Endothelial cell (in vitro differentiated cells): ENCODE measurements around the gene SORD. TPM values are rescaled to one million over a fixed set of nuclear protein-coding genes. Genes with fewer than 3 reads are reported as not detected.
A peak's percentile ranks its signal among the peaks of the same experiment; 100 is the strongest.

Experiments
- DNase-seq: peaks from one replicate; pipeline ENCODE4 v3.0.0; 2021; ENCODE audit warnings: low spot score
- H3K27ac Mint-ChIP-seq: one replicate; pipeline ENCODE4 v1.8.0; 2021; ENCODE audit warnings: mixed read lengths, inconsistent platforms; ENCODE audit not compliant: unreplicated experiment
- H3K27me3 Mint-ChIP-seq: one replicate; pipeline ENCODE4 v1.8.0; 2021; ENCODE audit warnings: mild to moderate bottlenecking, moderate library complexity, mixed read lengths, inconsistent platforms; ENCODE audit not compliant: unreplicated experiment
- H3K36me3 Mint-ChIP-seq: one replicate; pipeline ENCODE4 v1.8.0; 2021; ENCODE audit warnings: mild to moderate bottlenecking, low read depth, mixed read lengths, inconsistent platforms; ENCODE audit not compliant: unreplicated experiment
- H3K4me1 Mint-ChIP-seq: one replicate; pipeline ENCODE4 v1.8.0; 2021; ENCODE audit warnings: mild to moderate bottlenecking, mixed read lengths, inconsistent platforms; ENCODE audit not compliant: unreplicated experiment
- H3K4me3 Mint-ChIP-seq: one replicate; pipeline ENCODE4 v1.8.0; 2021; ENCODE audit warnings: mild to moderate bottlenecking, mixed read lengths, inconsistent platforms; ENCODE audit not compliant: unreplicated experiment
- H3K9me3 Mint-ChIP-seq: one replicate; pipeline ENCODE4 v1.8.0; 2021; ENCODE audit warnings: mixed read lengths, inconsistent platforms; ENCODE audit not compliant: unreplicated experiment
- CTCF ChIP-seq: fragments of 200-600 bp; sonication (generic); IDR thresholded peaks from one replicate; pipeline ENCODE4 v1.5.0; 2021; ENCODE audit warnings: antibody characterized with exemption; ENCODE audit not compliant: unreplicated experiment
- total RNA-seq: library from RNA; stranded (reverse); fragmentation: NEBNext Ultra II Directional; extraction: Animal tissue kit (Norgen Biotek cat#: 25700); gene quantifications from one replicate; pipeline ENCODE4 v1.2.1, GENCODE V29; 2021; ENCODE audit not compliant: unreplicated experiment

The SORD gene
- total RNA-seq, 1 donor from 2014 or later, result 16.9 TPM

GRCh38 chr15:45121706-45122417 is 98.9 kb downstream of the SORD start:
- no peaks in the 10 kb centered on the region for H3K9me3 Mint-ChIP-seq
- no peaks in the 10 kb centered on the region for H3K36me3 Mint-ChIP-seq
- peaks cover 23% of the 10 kb centered on the region for H3K4me1 Mint-ChIP-seq
- H3K4me3 Mint-ChIP-seq, result peak overlapping the region; percentile 77
- no peak for TF ChIP-seq CTCF
- peaks cover 19% of the 10 kb centered on the region for H3K27me3 Mint-ChIP-seq
- H3K27ac Mint-ChIP-seq, result peak overlapping the region; percentile 90
- no peak for DNase-seq

- H3K27me3 Mint-ChIP-seq, result peaks cover 16% of the 10 kb centered on the region
- H3K4me1 Mint-ChIP-seq, result peaks cover 21% of the 10 kb centered on the region
- H3K36me3 Mint-ChIP-seq, result no peaks in the 10 kb centered on the region
- no peak overlapping the region for H3K4me3 Mint-ChIP-seq
- no peaks in the 10 kb centered on the region for H3K9me3 Mint-ChIP-seq
- TF ChIP-seq CTCF, result no peak
- no peak for DNase-seq
- H3K27ac Mint-ChIP-seq, result no peak overlapping the region
These were observed 99.7 kb downstream of the SORD start for GRCh38 chr15:45122719-45123118.

GRCh38 chr15:45123397-45123796 is 100.4 kb downstream of the SORD start:
- no peaks in the 10 kb centered on the region for H3K9me3 Mint-ChIP-seq
- H3K4me3 Mint-ChIP-seq, result no peak overlapping the region
- DNase-seq, result no peak
- TF ChIP-seq CTCF, result no peak
- no peaks in the 10 kb centered on the region for H3K36me3 Mint-ChIP-seq
- peaks cover 19% of the 10 kb centered on the region for H3K27me3 Mint-ChIP-seq
- H3K27ac Mint-ChIP-seq, result no peak overlapping the region
- peaks cover 18% of the 10 kb centered on the region for H3K4me1 Mint-ChIP-seq

GRCh38 chr15:45126535-45127158 is 103.7 kb downstream of the SORD start:
- H3K4me1 Mint-ChIP-seq, result peaks cover 11% of the 10 kb centered on the region
- TF ChIP-seq CTCF, result peak; percentile 71
- peak; percentile 39 for DNase-seq
- H3K36me3 Mint-ChIP-seq, result peaks cover 3% of the 10 kb centered on the region
- H3K27me3 Mint-ChIP-seq, result peaks cover 29% of the 10 kb centered on the region
- no peak overlapping the region for H3K4me3 Mint-ChIP-seq
- H3K9me3 Mint-ChIP-seq, result no peaks in the 10 kb centered on the region
- no peak overlapping the region for H3K27ac Mint-ChIP-seq

Other genes with a start within 250 kb of the SORD start
- gene TERB2, start 66.5 kb upstream of the SORD start, total RNA-seq, result not detected
- 1.2 TPM for gene DUOX2, start 91.0 kb downstream of the SORD start, total RNA-seq
- not detected for gene DUOXA2, start 91.1 kb downstream of the SORD start, total RNA-seq
- gene DUOXA1, start 106.7 kb downstream of the SORD start, total RNA-seq, result 1.9 TPM
- gene DUOX1, start 106.8 kb downstream of the SORD start, total RNA-seq, result not detected
- gene SHF, start 164.8 kb downstream of the SORD start, total RNA-seq, result 23.0 TPM
- gene SLC28A2, start 229.0 kb downstream of the SORD start, total RNA-seq, result not detected